ENCODE measurements around the gene EVA1B.

The EVA1B gene

DNA sequence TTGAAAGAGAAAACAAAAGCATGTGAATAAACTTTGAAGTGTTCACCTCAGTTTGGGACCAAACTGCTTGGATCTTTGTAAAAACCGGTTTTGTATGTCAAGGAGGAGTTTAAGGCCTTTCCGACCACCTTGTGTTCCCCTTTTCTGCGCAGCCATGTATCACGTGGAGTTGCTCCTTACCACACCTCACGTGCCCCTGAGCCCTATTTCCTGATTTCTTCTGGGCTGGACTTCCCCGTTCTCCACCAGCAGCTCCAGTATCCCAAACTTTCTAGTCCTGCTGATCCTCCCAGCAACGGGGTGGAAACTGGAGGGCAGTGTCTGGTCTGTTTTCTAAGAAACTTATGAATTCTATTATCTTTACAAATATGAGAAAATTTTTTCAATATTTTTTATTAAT lies 18.9 kb downstream of the EVA1B start:
- TF ChIP-seq, protein P1, sequence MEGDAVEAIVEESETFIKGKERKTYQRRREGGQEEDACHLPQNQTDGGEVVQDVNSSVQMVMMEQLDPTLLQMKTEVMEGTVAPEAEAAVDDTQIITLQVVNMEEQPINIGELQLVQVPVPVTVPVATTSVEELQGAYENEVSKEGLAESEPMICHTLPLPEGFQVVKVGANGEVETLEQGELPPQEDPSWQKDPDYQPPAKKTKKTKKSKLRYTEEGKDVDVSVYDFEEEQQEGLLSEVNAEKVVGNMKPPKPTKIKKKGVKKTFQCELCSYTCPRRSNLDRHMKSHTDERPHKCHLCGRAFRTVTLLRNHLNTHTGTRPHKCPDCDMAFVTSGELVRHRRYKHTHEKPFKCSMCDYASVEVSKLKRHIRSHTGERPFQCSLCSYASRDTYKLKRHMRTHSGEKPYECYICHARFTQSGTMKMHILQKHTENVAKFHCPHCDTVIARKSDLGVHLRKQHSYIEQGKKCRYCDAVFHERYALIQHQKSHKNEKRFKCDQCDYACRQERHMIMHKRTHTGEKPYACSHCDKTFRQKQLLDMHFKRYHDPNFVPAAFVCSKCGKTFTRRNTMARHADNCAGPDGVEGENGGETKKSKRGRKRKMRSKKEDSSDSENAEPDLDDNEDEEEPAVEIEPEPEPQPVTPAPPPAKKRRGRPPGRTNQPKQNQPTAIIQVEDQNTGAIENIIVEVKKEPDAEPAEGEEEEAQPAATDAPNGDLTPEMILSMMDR (IDR thresholded peaks at IDR 0.05; ENCODE audit: extremely low read depth, missing control alignments): no peak
- no peak for DNase-seq (ENCODE audit: low spot score)

DNA sequence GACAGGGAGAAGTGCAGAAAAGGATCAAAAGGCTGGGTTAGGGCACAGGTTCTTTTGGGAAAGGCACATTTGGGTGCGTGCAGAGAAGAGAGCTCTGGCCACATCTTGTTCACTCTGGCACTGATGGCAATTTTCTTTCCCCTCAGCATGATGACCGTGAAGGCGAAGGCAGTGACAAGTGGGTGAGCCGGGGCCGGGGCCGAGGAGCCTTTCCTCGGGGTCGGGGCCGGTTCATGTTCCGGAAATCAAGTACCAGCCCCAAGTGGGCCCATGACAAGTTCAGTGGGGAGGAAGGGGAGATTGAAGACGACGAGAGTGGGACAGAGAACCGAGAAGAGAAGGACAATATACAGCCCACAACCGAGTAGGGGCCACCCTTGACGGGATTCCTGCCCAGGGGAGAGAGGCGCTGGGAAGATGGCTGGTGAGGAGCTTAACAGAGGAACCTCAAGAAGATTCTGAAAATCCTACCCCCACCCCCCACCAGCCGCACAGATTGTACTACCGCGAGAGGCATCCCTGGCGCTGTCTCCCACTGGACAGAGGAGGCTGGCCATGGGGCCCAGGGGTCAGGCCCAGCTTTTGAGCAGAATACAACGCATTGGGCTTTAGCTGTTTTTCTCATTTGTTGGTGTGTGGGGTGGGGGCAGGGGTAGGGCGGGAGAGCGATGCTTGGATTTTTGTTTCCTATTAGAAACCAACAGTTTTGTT lies 19.6 kb downstream of the EVA1B start:
- no peak for DNase-seq (ENCODE audit: low spot score)
- TF ChIP-seq, protein P1 (IDR thresholded peaks at IDR 0.05; ENCODE audit: extremely low read depth, missing control alignments): no peak

DNA sequence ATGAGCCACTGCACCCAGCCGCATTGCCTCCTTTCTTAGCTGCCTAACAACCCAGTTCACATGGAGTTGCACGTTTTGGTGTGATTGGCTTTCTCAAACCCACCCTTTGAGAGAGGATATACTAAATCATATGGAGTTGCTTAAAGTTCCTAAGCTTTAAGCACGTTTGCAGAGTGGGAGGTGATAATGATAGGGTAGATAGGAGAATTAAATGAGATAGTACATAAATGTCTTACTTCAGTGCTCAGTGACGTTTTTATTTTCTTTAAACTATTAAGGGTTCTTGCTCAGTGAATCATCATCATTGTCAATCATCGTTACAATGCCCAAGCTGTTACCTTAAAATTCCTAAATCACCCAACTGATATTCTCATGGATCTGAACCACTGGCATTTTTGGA lies 20.2 kb downstream of the EVA1B start:
- TF ChIP-seq, protein P1 (IDR thresholded peaks at IDR 0.05; ENCODE audit: extremely low read depth, missing control alignments): no peak
- no peak for DNase-seq (ENCODE audit: low spot score)

DNA sequence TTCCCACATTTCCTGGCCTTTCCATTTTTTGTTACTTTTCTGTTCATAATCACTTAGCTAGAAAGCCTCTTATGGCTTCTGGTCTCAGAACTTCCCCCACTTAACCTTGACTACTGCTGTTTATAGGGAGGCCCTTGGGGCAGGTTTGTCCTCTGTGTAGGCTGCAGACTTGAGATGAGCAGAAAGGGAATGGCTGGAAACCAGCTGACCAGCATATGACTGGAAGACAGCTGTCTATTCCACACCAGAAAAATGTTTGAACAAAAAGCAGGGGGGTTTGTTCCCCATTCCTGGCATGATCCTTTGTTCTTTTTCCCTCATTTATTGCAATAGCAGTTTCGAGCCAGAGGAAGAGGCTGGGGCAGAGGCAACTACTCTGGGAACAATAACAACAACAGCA lies 22.2 kb downstream of the EVA1B start:
- DNase-seq (ENCODE audit: low spot score): no peak
- TF ChIP-seq, protein P1 (IDR thresholded peaks at IDR 0.05; ENCODE audit: extremely low read depth, missing control alignments): no peak

DNA sequence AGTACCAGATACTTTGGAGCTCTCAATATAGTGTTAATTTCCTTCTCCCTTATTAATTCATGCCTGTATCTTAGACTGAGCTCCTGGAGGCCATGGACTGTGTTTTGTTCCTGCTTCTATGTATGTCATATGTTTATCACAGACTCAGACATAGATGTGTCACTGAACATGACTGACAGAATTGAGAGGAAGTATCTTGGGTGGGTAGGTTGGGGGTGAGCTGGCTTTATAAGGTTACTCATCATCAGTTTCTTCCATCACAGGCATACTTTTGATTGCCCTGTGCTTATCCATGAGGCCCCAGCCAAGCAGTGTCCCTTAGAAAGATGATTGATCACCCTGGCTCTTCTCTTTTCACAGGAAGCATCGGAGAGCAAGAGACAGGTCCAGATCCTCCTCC lies 22.9 kb downstream of the EVA1B start:
- DNase-seq (ENCODE audit: low spot score): no peak
- TF ChIP-seq, protein P1 (IDR thresholded peaks at IDR 0.05; ENCODE audit: extremely low read depth, missing control alignments): no peak

DNA sequence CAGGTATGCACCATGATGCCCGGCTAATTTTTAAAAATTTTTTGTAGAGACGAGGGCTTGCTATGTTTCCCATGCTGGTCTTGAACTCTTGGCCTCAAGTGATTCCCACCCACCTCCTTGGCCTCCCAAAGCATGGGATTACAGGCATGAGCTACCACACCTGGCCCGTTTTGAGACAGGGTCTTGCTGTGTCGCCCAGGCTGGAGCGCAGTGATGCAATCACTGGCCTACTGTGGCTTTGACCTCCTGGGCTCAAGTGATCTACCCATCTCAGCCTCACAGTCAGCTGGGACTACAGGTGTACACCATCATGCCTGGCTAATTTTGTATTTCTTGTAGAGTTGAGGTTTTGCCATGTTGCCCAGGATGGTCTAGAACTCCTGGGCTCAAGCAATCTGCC lies 24.8 kb downstream of the EVA1B start:
- DNase-seq (ENCODE audit: low spot score): no peak
- TF ChIP-seq, protein P1 (IDR thresholded peaks at IDR 0.05; ENCODE audit: extremely low read depth, missing control alignments): no peak

DNA sequence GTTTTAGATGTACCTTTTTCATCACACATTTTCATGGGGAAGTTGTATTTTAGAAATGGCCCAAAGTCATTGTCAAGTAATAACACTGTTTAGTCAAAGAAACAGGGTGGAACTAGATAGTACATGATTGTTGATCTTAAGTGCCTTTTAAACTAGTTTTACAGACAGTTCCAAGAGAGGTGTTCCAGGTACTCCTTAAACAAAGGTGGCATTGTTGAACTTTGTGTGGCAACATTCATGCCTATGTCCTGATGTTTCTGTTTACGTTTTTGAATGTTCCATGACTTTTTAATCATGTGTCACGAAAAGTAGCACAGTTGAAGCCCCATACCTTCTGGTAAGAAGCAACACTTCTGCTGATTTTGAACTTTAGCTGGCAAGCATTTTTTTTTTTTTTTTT lies 26.4 kb downstream of the EVA1B start:
- TF ChIP-seq, protein P1 (IDR thresholded peaks at IDR 0.05; ENCODE audit: extremely low read depth, missing control alignments): no peak
- DNase-seq (ENCODE audit: low spot score): no peak
